GM23248 (cell line): ENCODE data around the gene CHI3L2. TPM values are rescaled to one million over a fixed set of nuclear protein-coding genes. Genes with fewer than 3 reads are reported as not detected.

Experiments used
- DNase-seq: peaks from one replicate; pipeline ENCODE4 v3.0.0-alpha.2; 2015
- H2AFZ ChIP-seq: fragments of 200-600 bp; sonication (generic); 2 replicates; pipeline ENCODE4 v1.6.1; 2016; ENCODE audit warnings: antibody characterized with exemption
- H3F3A ChIP-seq: fragments of 200-600 bp; sonication (generic); 2 replicates; pipeline ENCODE4 v1.6.1; 2016; ENCODE audit warnings: mild to moderate bottlenecking, antibody characterized with exemption, mixed run types; ENCODE audit not compliant: insufficient read depth
- H3K27ac ChIP-seq: fragments of 200-600 bp; sonication (generic); 2 replicates; pipeline ENCODE4 v1.5.1; 2016; ENCODE audit warnings: mild to moderate bottlenecking
- H3K27me3 ChIP-seq: fragments of 200-600 bp; sonication (generic); replicated peaks from 2 replicates; pipeline ENCODE4 v1.6.1; 2016; ENCODE audit warnings: mild to moderate bottlenecking; ENCODE audit not compliant: insufficient read depth
- H3K36me3 ChIP-seq: fragments of 200-600 bp; sonication (generic); 2 replicates; pipeline ENCODE4 v1.6.1; 2016; ENCODE audit warnings: low read depth, mild to moderate bottlenecking
- H3K4me1 ChIP-seq: fragments of 200-600 bp; sonication (generic); 2 replicates; pipeline ENCODE4 v1.6.1; 2016; ENCODE audit warnings: mild to moderate bottlenecking; ENCODE audit not compliant: insufficient read depth
- H3K4me2 ChIP-seq: fragments of 200-600 bp; sonication (generic); one replicate; pipeline ENCODE4 v1.6.1; 2016; ENCODE audit warnings: mild to moderate bottlenecking; ENCODE audit not compliant: unreplicated experiment
- H3K4me3 ChIP-seq: fragments of 200-600 bp; sonication (generic); 2 replicates; pipeline ENCODE4 v1.5.1; 2016; ENCODE audit warnings: mild to moderate bottlenecking
- H3K79me2 ChIP-seq: fragments of 200-600 bp; sonication (generic); 2 replicates; pipeline ENCODE4 v1.6.1; 2016; ENCODE audit warnings: mild to moderate bottlenecking; ENCODE audit not compliant: insufficient read depth
- H3K9ac ChIP-seq: fragments of 200-600 bp; sonication (generic); 2 replicates; pipeline ENCODE4 v1.6.1; 2016; ENCODE audit warnings: mild to moderate bottlenecking
- H3K9me2 ChIP-seq: fragments of 200-600 bp; sonication (generic); 2 replicates; pipeline ENCODE4 v1.6.1; 2016; ENCODE audit warnings: mixed run types, mild to moderate bottlenecking, moderate library complexity; ENCODE audit not compliant: insufficient read depth
- H3K9me3 ChIP-seq: fragments of 200-600 bp; sonication (generic); one replicate; pipeline ENCODE4 v1.6.1; 2017; ENCODE audit warnings: low read depth
- H4K20me1 ChIP-seq: fragments of 200-600 bp; sonication (generic); 2 replicates; pipeline ENCODE4 v1.6.0; 2016; ENCODE audit not compliant: insufficient read depth
- EZH2 ChIP-seq: fragments of 200-600 bp; sonication (generic); IDR thresholded peaks from 2 replicates; pipeline ENCODE4 v1.6.1; 2018; ENCODE audit warnings: antibody characterized with exemption, mild to moderate bottlenecking; ENCODE audit not compliant: insufficient read depth, poor library complexity, severe bottlenecking
- EZH2phosphoT487 ChIP-seq: fragments of 200-600 bp; sonication (generic); IDR thresholded peaks from 2 replicates; pipeline ENCODE4 v1.6.1; 2018; ENCODE audit warnings: antibody characterized with exemption, moderate library complexity, mild to moderate bottlenecking, low read depth; ENCODE audit not compliant: insufficient read depth
- WGBS, 2 experiments: methylation state at CpG; one replicate each; pipeline ENCODE4 v1.1.6; 2015 to 2017; ENCODE audit warnings: low lambda C conversion rate in 2 of 2, low coverage in 1 of 2; ENCODE audit errors: missing lambda C conversion rate in 2 of 2; 5-methylcytosine and 5-hydroxymethylcytosine counted together
- in situ Hi-C: fragments of 300-500 bp; cut with MboI; formaldehyde crosslinking; loops from 2 replicates; pipeline ENCODE4 v1.15.0; 2020
- polyA plus RNA-seq: library from polyadenylated mRNA; unstranded; fragments of >200 nt; fragmentation: Nextera tagmentation; extraction: Ambion mirVana; gene quantifications from 2 replicates; pipeline ENCODE4 v1.2.1, GENCODE V29; 2016
- total RNA-seq: library from RNA; depleted of rRNA; stranded (reverse); fragments of >200 nt; shearing (Covaris generic); gene quantifications from 2 replicates; pipeline ENCODE4 v1.2.3, GENCODE V29; 2014

The CHI3L2 gene
- total and polyA plus RNA-seq, 2 experiments from 2014 or later = 0.55 TPM; not detected in 1

GRCh38 chr1:111236806-111237205, 9.3 kb downstream of the CHI3L2 start:
- in situ Hi-C loops = no loop called here
- TF ChIP-seq EZH2phosphoT487 = no peak
- TF ChIP-seq EZH2 = no peak

GRCh38 chr1:111238056-111238795, 10.7 kb downstream of the CHI3L2 start:
- Histone ChIP-seq H3F3A (peaks cover 10% of the 10 kb centered on the region; the same call in 1 of the 2 replicates), H3K9ac (no peak overlapping the region), H3K27ac (no peak overlapping the region), H3K9me3 (no peaks in the 10 kb centered on the region), H3K36me3 (no peaks in the 10 kb centered on the region), H3K79me2 (no peaks in the 10 kb centered on the region), H3K27me3 (no peaks in the 10 kb centered on the region), H2AFZ (no peak overlapping the region), H3K4me1 (peaks cover 16% of the 10 kb centered on the region), H3K9me2 (no peaks in the 10 kb centered on the region), H3K4me3 (no peak overlapping the region), H4K20me1 (no peaks in the 10 kb centered on the region), H3K4me2 (no peak overlapping the region)
- in situ Hi-C loops = no loop called here
- no peak for TF ChIP-seq EZH2phosphoT487
- no peak for TF ChIP-seq EZH2
- 67 to 76% methylated on average over 5 of the region's 5 CpGs for WGBS, 2 experiments
- DNase-seq = no peak

More at GRCh38 chr1:111236806-111237205, 9.3 kb downstream of the CHI3L2 start:
- H3K9ac ChIP-seq = no peak overlapping the region
- H2AFZ ChIP-seq = no peak overlapping the region
- H3K27me3 ChIP-seq = no peaks in the 10 kb centered on the region
- H3K4me3 ChIP-seq = no peak overlapping the region
- H3K9me3 ChIP-seq = no peaks in the 10 kb centered on the region
- no peak overlapping the region for H3K27ac ChIP-seq
- no peak overlapping the region for H3K4me2 ChIP-seq
- H4K20me1 ChIP-seq = no peaks in the 10 kb centered on the region
- no peak for DNase-seq
- no peaks in the 10 kb centered on the region for H3K79me2 ChIP-seq
- no peaks in the 10 kb centered on the region for H3K9me2 ChIP-seq
- H3K36me3 ChIP-seq = no peaks in the 10 kb centered on the region
- WGBS, 2 experiments = 85 to 90% methylated on average over 3 of the region's 3 CpGs
- H3K4me1 ChIP-seq = peaks cover 16% of the 10 kb centered on the region
- H3F3A ChIP-seq = peaks cover 10% of the 10 kb centered on the region; the same call in 1 of the 2 replicates

- H2AFZ ChIP-seq = no peak overlapping the region
- H3K9me3 ChIP-seq = no peaks in the 10 kb centered on the region
- H3K27me3 ChIP-seq = no peaks in the 10 kb centered on the region; the same call in 1 of the 2 replicates
- H3K79me2 ChIP-seq = no peaks in the 10 kb centered on the region
- in situ Hi-C loops = no loop called here
- DNase-seq = peak; percentile 24
- H3K36me3 ChIP-seq = no peaks in the 10 kb centered on the region
- no peaks in the 10 kb centered on the region for H3K9me2 ChIP-seq
- H3K9ac ChIP-seq = no peak overlapping the region
- H3K4me3 ChIP-seq = no peak overlapping the region
- 26 to 46% methylated on average over 2 of the region's 2 CpGs for WGBS, 2 experiments
- no peaks in the 10 kb centered on the region for H3F3A ChIP-seq
- no peak overlapping the region for H3K4me2 ChIP-seq
- H3K4me1 ChIP-seq = no peaks in the 10 kb centered on the region
- no peak for TF ChIP-seq EZH2phosphoT487
- TF ChIP-seq EZH2 = no peak
- H4K20me1 ChIP-seq = no peaks in the 10 kb centered on the region
- no peak overlapping the region for H3K27ac ChIP-seq
Measured at GRCh38 chr1:111241797-111242196, 14.3 kb downstream of the CHI3L2 start.

GRCh38 chr1:111242805-111243523, 15.5 kb downstream of the CHI3L2 start:
- in situ Hi-C loops = no loop called here
- H3F3A ChIP-seq = no peaks in the 10 kb centered on the region
- TF ChIP-seq EZH2 (no peak), EZH2phosphoT487 (no peak)
- H3K9me2 ChIP-seq = no peaks in the 10 kb centered on the region
- no peak overlapping the region for H3K27ac ChIP-seq
- DNase-seq = no peak
- H3K9me3 ChIP-seq = no peaks in the 10 kb centered on the region
- H3K4me2 ChIP-seq = no peak overlapping the region
- no peaks in the 10 kb centered on the region for H3K36me3 ChIP-seq
- H4K20me1 ChIP-seq = no peaks in the 10 kb centered on the region
- no peak overlapping the region for H3K4me3 ChIP-seq
- H3K27me3 ChIP-seq = no peaks in the 10 kb centered on the region; the same call in 1 of the 2 replicates
- 47 to 53% methylated on average over 4 of the region's 4 CpGs for WGBS, 2 experiments
- no peaks in the 10 kb centered on the region for H3K79me2 ChIP-seq
- no peak overlapping the region for H2AFZ ChIP-seq
- no peaks in the 10 kb centered on the region for H3K4me1 ChIP-seq
- no peak overlapping the region for H3K9ac ChIP-seq
